Liver (tissue), 9 donors: ENCODE data around the gene DIPK1B. TPM values are rescaled to one million over a fixed set of nuclear protein-coding genes. Genes with fewer than 3 reads are reported as not detected.

Source experiments
- DNase-seq: peaks from one replicate; pipeline ENCODE4 v3.0.0-alpha.2; 2017; ENCODE audit warnings: low spot score
- H3K27ac ChIP-seq, 2 donors: one replicate each; pipeline ENCODE4 v1.7.0; 2013; ENCODE audit warnings: inconsistent platforms in 2 of 2, low read length in 2 of 2, control low read depth in 1 of 2, low read depth in 1 of 2, mild to moderate bottlenecking in 1 of 2
- H3K27me3 ChIP-seq, 4 donors: one replicate each; pipeline versions ENCODE4 v1.6.1 to v1.7.0; 2013; ENCODE audit warnings: low read length in 3 of 4, inconsistent platforms in 1 of 4, mild to moderate bottlenecking in 1 of 4, moderate library complexity in 1 of 4; ENCODE audit not compliant: control insufficient read depth in 4 of 4, insufficient read depth in 4 of 4
- H3K36me3 ChIP-seq, 4 donors: one replicate each; pipeline versions ENCODE4 v1.6.1 to v1.7.0; 2013; ENCODE audit warnings: low read length in 3 of 4, mild to moderate bottlenecking in 3 of 4, low read depth in 1 of 4, moderate library complexity in 1 of 4; ENCODE audit not compliant: control insufficient read depth in 4 of 4, insufficient read depth in 3 of 4
- H3K4me1 ChIP-seq, 4 donors: one replicate each; pipeline versions ENCODE4 v1.6.1 to v1.7.0; 2013; ENCODE audit warnings: low read length in 3 of 4, mild to moderate bottlenecking in 3 of 4, moderate library complexity in 1 of 4; ENCODE audit not compliant: control insufficient read depth in 4 of 4, insufficient read depth in 4 of 4
- H3K4me3 ChIP-seq, 3 donors: one replicate each; pipeline versions ENCODE4 v1.6.1 to v1.7.0; 2013; ENCODE audit warnings: low read length in 3 of 3, control low read depth in 1 of 3, low read depth in 1 of 3, mild to moderate bottlenecking in 1 of 3
- H3K9ac ChIP-seq, 2 donors: one replicate each; pipeline ENCODE4 v1.7.0; 2013; ENCODE audit warnings: low read length in 2 of 2, mild to moderate bottlenecking in 2 of 2, moderate library complexity in 2 of 2, control low read depth in 1 of 2, low read depth in 1 of 2
- H3K9me3 ChIP-seq, 4 donors: one replicate each; pipeline versions ENCODE4 v1.6.1 to v1.7.0; 2013; ENCODE audit warnings: low read length in 3 of 4; ENCODE audit not compliant: control insufficient read depth in 4 of 4
- ATF3 ChIP-seq: IDR thresholded peaks from 2 replicates; pipeline ENCODE4 v1.6.1; 2016; ENCODE audit warnings: antibody characterized with exemption
- CTCF ChIP-seq: fragments of 150-350 bp; IDR thresholded peaks from 2 replicates; pipeline ENCODE4 v1.5.1; 2017; ENCODE audit warnings: improper control_type of control experiment, low read depth, low read length; ENCODE audit not compliant: missing input control
- EGR1 ChIP-seq, 2 donors: IDR thresholded peaks; 2 replicates each; pipeline ENCODE4 v1.6.1; 2016 to 2018; ENCODE audit warnings: antibody characterized with exemption in 2 of 2, low read depth in 2 of 2
- FOXA1 ChIP-seq: IDR thresholded peaks from 2 replicates; pipeline ENCODE4 v1.6.1; 2016; ENCODE audit warnings: antibody characterized with exemption
- FOXA2 ChIP-seq: IDR thresholded peaks from 2 replicates; pipeline ENCODE4 v1.6.1; 2016; ENCODE audit warnings: antibody characterized with exemption
- GABPA ChIP-seq, 2 donors: IDR thresholded peaks in 1 of 2; conservative IDR thresholded peaks in 1 of 2; 2 replicates each; pipeline ENCODE4 v1.6.1; 2016; ENCODE audit warnings: antibody characterized with exemption in 2 of 2, mild to moderate bottlenecking in 1 of 2, moderate library complexity in 1 of 2
- HNF4A ChIP-seq, 2 donors: conservative IDR thresholded peaks; 2 replicates each; pipeline ENCODE4 v1.6.1; 2016; ENCODE audit warnings: antibody characterized with exemption in 2 of 2, mild to moderate bottlenecking in 2 of 2
- HNF4G ChIP-seq: IDR thresholded peaks from 2 replicates; pipeline ENCODE4 v1.6.1; 2016; ENCODE audit warnings: antibody characterized with exemption
- JUND ChIP-seq, 2 donors: IDR thresholded peaks; 2 replicates each; pipeline ENCODE4 v1.6.1; 2016; ENCODE audit warnings: antibody characterized with exemption in 2 of 2
- MAX ChIP-seq: IDR thresholded peaks from 2 replicates; pipeline ENCODE4 v1.6.1; 2016; ENCODE audit warnings: antibody characterized with exemption
- NR2F2 ChIP-seq: IDR thresholded peaks from 2 replicates; pipeline ENCODE4 v1.6.1; 2016; ENCODE audit warnings: antibody characterized with exemption
- RAD21 ChIP-seq, 2 donors: IDR thresholded peaks; 2 replicates each; pipeline ENCODE4 v1.6.1; 2016; ENCODE audit warnings: antibody characterized with exemption in 2 of 2, mild to moderate bottlenecking in 2 of 2
- REST ChIP-seq: IDR thresholded peaks from 2 replicates; pipeline ENCODE4 v1.6.1; 2016; ENCODE audit warnings: antibody characterized with exemption, mild to moderate bottlenecking
- RXRA ChIP-seq, 2 donors: IDR thresholded peaks; 2 replicates each; pipeline ENCODE4 v1.6.1; 2017 to 2018; ENCODE audit warnings: antibody characterized with exemption in 2 of 2, mild to moderate bottlenecking in 1 of 2
- SP1 ChIP-seq: IDR thresholded peaks from 2 replicates; pipeline ENCODE4 v1.6.1; 2018; ENCODE audit warnings: antibody characterized with exemption, mild to moderate bottlenecking
- TAF1 ChIP-seq: conservative IDR thresholded peaks from 2 replicates; pipeline ENCODE4 v1.6.1; 2016; ENCODE audit warnings: antibody characterized with exemption, mild to moderate bottlenecking
- YY1 ChIP-seq: IDR thresholded peaks from 2 replicates; pipeline ENCODE4 v1.6.1; 2016; ENCODE audit warnings: antibody characterized with exemption, mild to moderate bottlenecking
- ZBTB33 ChIP-seq: IDR thresholded peaks from 2 replicates; pipeline ENCODE4 v1.6.1; 2016; ENCODE audit warnings: antibody characterized with exemption
- WGBS: extraction: QIAGEN DNeasy Blood & Tissue Kit; methylation state at CpG from one replicate; pipeline ENCODE4 v1.1.7; 2013; 5-methylcytosine and 5-hydroxymethylcytosine counted together
- polyA plus RNA-seq, 2 donors: library from polyadenylated mRNA; stranded (reverse) in 1 of 2; unstranded in 1 of 2; fragments of 200-250 nt in 1 of 2; fragments of >200 nt in 1 of 2; fragmentation: Nextera tagmentation in 1 of 2; extraction: Ambion mirVana in 1 of 2; gene quantifications; one replicate each; pipeline versions ENCODE4 v1.2.1 to v1.2.3, GENCODE V29; 2013 to 2015
- total RNA-seq, 2 donors: library from RNA; depleted of rRNA; stranded (reverse); fragments of >200 nt; gene quantifications; one replicate each; pipeline ENCODE4 v1.2.3, GENCODE V29; 2014
- donor health status: healthy.
- donor health status: healthy.
- donor health status: healthy.
- donor health status: healthy.
- donor health status: healthy.

Gene DIPK1B
- total and polyA plus RNA-seq, 4 donors: 2.3 to 19.7 (median 5.2) TPM

- no peak within 1 kb of the TSS for H3K9ac ChIP-seq
- TF ChIP-seq JUND (IDR thresholded peaks at IDR 0.05) (no peak), CTCF (no peak), YY1 (no peak), RAD21 (IDR thresholded peaks at IDR 0.05) (no peak), FOXA2 (no peak), ATF3 (no peak), TAF1 (no peak), SP1 (no peak)
- no peak within 1 kb of the TSS for H3K4me3 ChIP-seq
- no peaks in the 10 kb centered on the region for H3K4me1 ChIP-seq
- DNase-seq: no peak
- 77% methylated on average over 14 of the region's 14 CpGs for WGBS
- no peaks in the 10 kb centered on the region for H3K27me3 ChIP-seq
- no peaks in the 10 kb centered on the region for H3K36me3 ChIP-seq
- no peaks in the 10 kb centered on the region for H3K9me3 ChIP-seq
- no peak within 1 kb of the TSS for H3K27ac ChIP-seq
These were observed 52.0 kb downstream of the DIPK1B start, which contains the start of gene LCN15 for GRCh38 chr9:136764301-136764891. Gene LCN15 (minus strand): TSS chr9:136764518. CDS start chr9:136764488, 30 bp downstream.

- Histone ChIP-seq H3K27ac (no peak overlapping the region), H3K9ac (no peak overlapping the region), H3K4me1 (no peaks in the 10 kb centered on the region), H3K9me3 (no peaks in the 10 kb centered on the region), H3K36me3 (no peaks in the 10 kb centered on the region), H3K27me3 (no peaks in the 10 kb centered on the region), H3K4me3 (no peak overlapping the region)
- WGBS: 79% methylated on average over 14 of the region's 14 CpGs
- DNase-seq: no peak
- no peak for TF ChIP-seq NR2F2
- no peak for TF ChIP-seq MAX
- no peak for TF ChIP-seq FOXA1
- no peak for TF ChIP-seq GABPA (IDR thresholded peaks at IDR 0.05 in 1 of 2, conservative IDR thresholded peaks at IDR 0.05 in 1 of 2)
- TF ChIP-seq HNF4G: no peak
- no peak for TF ChIP-seq REST
- TF ChIP-seq CTCF: no peak
- no peak for TF ChIP-seq ATF3
- no peak for TF ChIP-seq JUND (IDR thresholded peaks at IDR 0.05)
- TF ChIP-seq RXRA (IDR thresholded peaks at IDR 0.05): no peak
- TF ChIP-seq SP1: no peak
- no peak for TF ChIP-seq FOXA2
- TF ChIP-seq RAD21 (IDR thresholded peaks at IDR 0.05): no peak
- TF ChIP-seq HNF4A (conservative IDR thresholded peaks at IDR 0.05): no peak
- no peak for TF ChIP-seq ZBTB33
- TF ChIP-seq TAF1: no peak
- no peak for TF ChIP-seq EGR1 (IDR thresholded peaks at IDR 0.05; ENCODE audit: low read depth in 2 of 2)
These were observed 52.7 kb downstream of the DIPK1B start for GRCh38 chr9:136765041-136765440.
